Mesodermal cell (in vitro differentiated cells): ENCODE data around the gene ECI2.
"Not testable (repeated sequence)": the region's sequence is repeated elsewhere in the genome, so short reads cannot be mapped to it uniquely, and the experiment has no call there.

ENCODE experiments used
- H3K27ac ChIP-seq: 2 replicates; pipeline ENCODE4 v1.7.0; 2013; ENCODE audit warnings: mild to moderate bottlenecking, low read depth, low read length, moderate library complexity; ENCODE audit not compliant: severe bottlenecking
- H3K36me3 ChIP-seq: 2 replicates; pipeline ENCODE4 v1.7.1; 2013; ENCODE audit warnings: mild to moderate bottlenecking, low read length, moderate library complexity; ENCODE audit not compliant: control insufficient read depth, insufficient read depth
- H3K4me1 ChIP-seq: one replicate; pipeline ENCODE4 v1.7.1; 2013; ENCODE audit warnings: mild to moderate bottlenecking, low read length; ENCODE audit not compliant: insufficient read depth, control insufficient read depth, poor library complexity, severe bottlenecking
- H3K4me3 ChIP-seq: 2 replicates; pipeline ENCODE4 v1.7.0; 2013; ENCODE audit warnings: low read length, control low read depth, mild to moderate bottlenecking; ENCODE audit not compliant: insufficient read depth, poor library complexity, severe bottlenecking; ENCODE audit errors: extremely low read depth
- H3K9me3 ChIP-seq: 2 replicates; pipeline ENCODE4 v1.7.1; 2013; ENCODE audit warnings: mild to moderate bottlenecking, low read length, moderate library complexity; ENCODE audit not compliant: control insufficient read depth
- WGBS, 2 experiments: methylation state at CpG; one replicate each; pipeline ENCODE4 v1.1.5; 2013; ENCODE audit warnings: missing lambda C conversion rate in 2 of 2; ENCODE audit not compliant: insufficient coverage in 2 of 2; 5-methylcytosine and 5-hydroxymethylcytosine counted together

ECI2 gene

DNA sequence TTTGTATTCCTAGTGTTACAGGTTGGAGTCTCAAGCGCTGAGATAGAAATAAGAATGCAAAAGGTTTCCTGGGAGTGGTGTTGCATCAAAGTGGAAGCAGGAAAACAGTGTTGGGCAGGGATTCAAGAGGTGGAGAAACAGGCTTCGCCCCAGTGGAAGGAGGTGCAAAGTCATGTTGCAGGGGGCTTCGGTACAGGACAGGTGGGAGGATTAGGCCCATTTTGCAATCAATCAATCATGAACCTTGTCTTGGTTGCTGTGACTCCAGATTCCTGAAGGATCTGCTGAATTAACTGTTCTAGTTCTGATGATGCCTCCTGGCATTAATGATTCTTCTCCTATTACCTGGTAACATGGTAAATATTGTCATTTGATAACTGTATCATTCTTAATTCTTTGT is 34.1 kb downstream of the ECI2 start:
- WGBS, 2 experiments: 68 to 76% methylated on average over 3 of the region's 3 CpGs
- Histone ChIP-seq H3K4me3 (no peak overlapping the region), H3K27ac (no peak overlapping the region), H3K4me1 (no peaks in the 10 kb centered on the region), H3K9me3 (no peaks in the 10 kb centered on the region), H3K36me3 (no peaks in the 10 kb centered on the region)

- Histone ChIP-seq H3K27ac (no peak overlapping the region), H3K9me3 (no peaks in the 10 kb centered on the region), H3K4me1 (no peaks in the 10 kb centered on the region), H3K36me3 (no peaks in the 10 kb centered on the region), H3K4me3 (no peak overlapping the region)
- WGBS, 2 experiments: 82 to 84% methylated on average over 2 to 5 of the region's 5 CpGs
These were observed 34.7 kb downstream of the ECI2 start for GRCh38 chr6:4100655-4101054.

GRCh38 chr6:4093288-4093687 is 42.1 kb downstream of the ECI2 start:
- Histone ChIP-seq H3K9me3 (no peaks in the 10 kb centered on the region), H3K4me1 (no peaks in the 10 kb centered on the region), H3K27ac (no peak overlapping the region), H3K4me3 (no peak overlapping the region), H3K36me3 (no peaks in the 10 kb centered on the region)
- 67% methylated on average over 1 of the region's 1 CpG; no CpG with 5 or more reads in 1 of the 2 experiments for WGBS, 2 experiments

GRCh38 chr6:4091941-4092340 is 43.4 kb downstream of the ECI2 start:
- no peaks in the 10 kb centered on the region for H3K9me3 ChIP-seq
- H3K27ac ChIP-seq: no peak overlapping the region
- no peaks in the 10 kb centered on the region for H3K4me1 ChIP-seq
- H3K4me3 ChIP-seq: no peak overlapping the region
- 86 to 100% methylated on average over 2 to 4 of the region's 7 CpGs for whole genome bisulfite sequencing, 2 experiments
- no peaks in the 10 kb centered on the region for H3K36me3 ChIP-seq

GRCh38 chr6:4090043-4090442 is 45.3 kb downstream of the ECI2 start:
- not testable (repeated sequence) for H3K4me1 ChIP-seq, H3K9me3 ChIP-seq, H3K27ac ChIP-seq, H3K4me3 ChIP-seq, H3K36me3 ChIP-seq
- WGBS, 2 experiments: 95 to 98% methylated on average over 21 to 26 of the region's 26 CpGs

- H3K4me3 ChIP-seq: no peak overlapping the region
- no peaks in the 10 kb centered on the region for H3K4me1 ChIP-seq
- WGBS, 2 experiments: 91 to 94% methylated on average over 6 to 7 of the region's 7 CpGs
- H3K9me3 ChIP-seq: no peaks in the 10 kb centered on the region
- no peaks in the 10 kb centered on the region for H3K36me3 ChIP-seq
- no peak overlapping the region for H3K27ac ChIP-seq
These were observed 46.7 kb downstream of the ECI2 start for GRCh38 chr6:4088704-4089103.

- Histone ChIP-seq H3K27ac (no peak overlapping the region), H3K9me3 (no peaks in the 10 kb centered on the region), H3K36me3 (no peaks in the 10 kb centered on the region), H3K4me1 (no peaks in the 10 kb centered on the region), H3K4me3 (no peak overlapping the region)
- WGBS, 2 experiments: no CpG with 5 or more reads among the region's 1 CpG
These were observed 50.1 kb downstream of the ECI2 start for GRCh38 chr6:4085332-4085700.

DNA sequence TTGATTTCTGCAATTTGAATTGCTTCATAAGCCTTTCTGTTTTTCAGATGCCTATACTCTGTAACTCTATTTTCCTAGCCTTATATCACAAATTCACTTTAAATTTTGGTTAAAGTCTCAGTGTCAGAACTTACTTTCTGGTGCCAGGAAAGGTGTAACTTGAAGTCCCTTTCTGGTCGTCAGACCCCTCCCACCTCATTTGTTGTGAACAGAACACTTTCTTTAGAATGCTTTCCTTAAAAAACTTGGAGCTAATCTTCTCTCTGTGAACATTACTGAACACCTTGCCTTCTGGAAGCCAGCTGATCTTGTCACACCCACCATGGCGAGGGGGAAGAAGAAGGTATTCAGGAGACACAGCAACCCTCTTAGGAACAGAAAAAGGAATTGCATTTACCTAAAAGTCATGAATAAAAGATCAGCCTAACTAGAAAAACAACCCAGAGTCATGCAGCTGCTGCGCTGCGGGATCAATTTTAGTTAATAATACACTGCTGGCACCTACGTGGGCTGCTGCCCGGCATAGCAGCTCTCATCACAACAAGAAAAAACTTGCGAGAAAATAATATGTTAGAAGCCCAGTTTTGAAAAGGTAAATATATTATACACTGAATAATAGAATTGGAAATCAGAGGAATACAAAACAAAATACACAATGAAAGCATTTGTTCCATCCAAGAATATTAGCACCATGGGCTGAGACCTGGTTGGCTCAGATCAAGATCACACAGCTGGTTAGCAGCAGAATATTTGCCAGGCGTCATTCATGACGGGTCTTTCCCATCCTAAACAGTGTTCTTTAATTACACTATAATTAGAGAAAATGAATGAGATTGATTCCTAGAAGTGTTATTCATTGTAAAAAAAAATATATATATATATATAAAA is 50.7 kb downstream of the ECI2 start:
- H3K4me1 ChIP-seq: no peaks in the 10 kb centered on the region
- H3K9me3 ChIP-seq: no peaks in the 10 kb centered on the region
- no peak overlapping the region for H3K4me3 ChIP-seq
- no peak overlapping the region for H3K27ac ChIP-seq
- no peaks in the 10 kb centered on the region for H3K36me3 ChIP-seq
- WGBS, 2 experiments: 44 to 100% methylated on average over 1 of the region's 9 CpGs

DNA sequence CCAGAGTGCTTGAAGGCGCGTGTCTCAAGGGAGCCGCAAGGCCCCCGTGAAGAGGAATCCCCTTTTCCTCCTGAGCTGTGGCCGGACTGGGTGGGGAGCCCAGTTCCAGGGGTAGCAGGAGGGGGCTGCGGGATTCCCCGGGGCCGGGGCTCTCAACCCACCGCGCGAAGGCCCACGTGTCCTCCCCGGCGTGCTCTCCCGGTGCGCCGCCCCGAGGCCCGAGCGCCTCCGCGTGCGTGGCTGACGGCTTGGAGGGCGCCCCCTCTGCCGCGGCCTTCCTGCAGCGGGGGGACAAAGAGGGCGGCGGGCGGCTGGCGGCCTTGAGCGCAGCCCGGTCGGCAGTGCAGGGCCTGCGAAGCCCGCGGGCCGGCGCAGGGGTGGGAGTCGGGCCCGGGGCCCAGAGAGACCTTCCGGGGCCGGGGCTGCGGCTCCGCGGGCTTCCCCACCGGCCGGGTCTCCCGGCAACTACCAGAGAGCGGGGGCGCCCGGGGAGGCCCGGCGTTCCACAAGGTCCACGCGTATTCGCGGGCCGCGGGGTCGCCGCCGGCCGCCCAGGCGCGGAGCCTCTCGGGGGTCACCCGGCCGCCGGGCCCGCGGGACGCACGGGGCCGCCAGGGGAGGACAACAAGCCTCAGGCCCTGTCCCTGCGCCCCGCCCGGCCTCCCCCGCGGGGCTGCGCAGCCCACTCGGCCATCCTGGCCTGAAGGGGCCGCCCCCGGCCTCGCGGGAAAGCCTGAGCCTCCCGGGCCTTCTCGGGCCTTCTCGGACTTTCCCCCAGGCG is 56.5 kb downstream of the ECI2 start, which contains the start of gene FAM217A:
FAM217A (minus strand) TSS at position 447 of the 781 bp plus-strand sequence. CDS start 1,723 bp downstream, outside the sequence.
- H3K36me3 ChIP-seq: no peaks in the 10 kb centered on the region
- H3K4me1 ChIP-seq: no peaks in the 10 kb centered on the region
- no peak within 1 kb of the TSS for H3K4me3 ChIP-seq
- no peaks in the 10 kb centered on the region for H3K9me3 ChIP-seq
- H3K27ac ChIP-seq: no peak within 1 kb of the TSS
- WGBS, 2 experiments: 95 to 97% methylated on average over 51 to 91 of the region's 91 CpGs

DNA sequence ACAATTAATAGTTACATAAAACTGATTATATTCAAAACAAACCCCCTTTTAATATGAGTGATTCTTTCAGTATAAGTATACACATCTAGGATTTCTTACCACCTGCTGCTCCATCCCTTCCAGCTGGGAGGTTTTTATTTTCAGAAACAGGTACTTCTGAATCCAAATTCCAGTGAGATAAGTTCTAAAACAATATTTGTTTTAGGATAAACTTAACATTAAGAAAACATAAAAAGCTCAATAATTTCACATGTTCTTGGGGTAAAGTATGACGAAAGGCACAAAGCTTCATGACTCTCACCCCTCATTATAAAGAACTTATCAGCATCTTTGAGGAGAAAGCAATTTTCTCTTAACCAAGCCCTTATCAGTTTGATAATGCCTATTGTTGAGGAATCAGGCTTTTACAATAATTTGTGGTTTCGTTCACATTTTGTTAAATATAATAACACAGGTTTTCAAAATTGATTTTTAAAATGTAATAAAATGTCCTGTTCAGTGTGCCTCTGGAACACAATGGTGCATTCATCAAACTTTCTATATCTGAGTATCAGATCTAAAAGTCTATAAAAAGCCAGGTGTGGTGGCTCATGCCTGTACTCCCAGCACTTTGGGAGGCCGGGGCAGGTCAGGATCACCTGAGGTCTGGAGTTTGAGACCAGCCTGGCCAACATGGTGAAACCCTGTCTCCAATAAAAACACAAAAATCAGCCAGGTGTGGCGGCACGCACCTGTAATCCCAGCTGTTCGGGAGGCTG is 60.7 kb downstream of the ECI2 start:
- Histone ChIP-seq H3K27ac (no peak overlapping the region), H3K4me3 (no peak overlapping the region), H3K36me3 (no peaks in the 10 kb centered on the region), H3K4me1 (no peaks in the 10 kb centered on the region), H3K9me3 (no peaks in the 10 kb centered on the region)
- 71 to 89% methylated on average over 1 of the region's 6 CpGs for WGBS, 2 experiments
